ENCODE results near the gene MYLK2. TPM values are rescaled to one million over a fixed set of nuclear protein-coding genes. Genes with fewer than 3 reads are reported as not detected.
A peak's percentile ranks its signal among the peaks of the same experiment; 100 is the strongest.

MYLK2 gene
- total RNA-seq, 1 donor from 2014 or later: not detected

- peak; percentile 81 for DNase-seq (ENCODE audit: low spot score)
Measured at GRCh38 chr20:31835977-31836852, 17.1 kb downstream of the MYLK2 start.

DNA sequence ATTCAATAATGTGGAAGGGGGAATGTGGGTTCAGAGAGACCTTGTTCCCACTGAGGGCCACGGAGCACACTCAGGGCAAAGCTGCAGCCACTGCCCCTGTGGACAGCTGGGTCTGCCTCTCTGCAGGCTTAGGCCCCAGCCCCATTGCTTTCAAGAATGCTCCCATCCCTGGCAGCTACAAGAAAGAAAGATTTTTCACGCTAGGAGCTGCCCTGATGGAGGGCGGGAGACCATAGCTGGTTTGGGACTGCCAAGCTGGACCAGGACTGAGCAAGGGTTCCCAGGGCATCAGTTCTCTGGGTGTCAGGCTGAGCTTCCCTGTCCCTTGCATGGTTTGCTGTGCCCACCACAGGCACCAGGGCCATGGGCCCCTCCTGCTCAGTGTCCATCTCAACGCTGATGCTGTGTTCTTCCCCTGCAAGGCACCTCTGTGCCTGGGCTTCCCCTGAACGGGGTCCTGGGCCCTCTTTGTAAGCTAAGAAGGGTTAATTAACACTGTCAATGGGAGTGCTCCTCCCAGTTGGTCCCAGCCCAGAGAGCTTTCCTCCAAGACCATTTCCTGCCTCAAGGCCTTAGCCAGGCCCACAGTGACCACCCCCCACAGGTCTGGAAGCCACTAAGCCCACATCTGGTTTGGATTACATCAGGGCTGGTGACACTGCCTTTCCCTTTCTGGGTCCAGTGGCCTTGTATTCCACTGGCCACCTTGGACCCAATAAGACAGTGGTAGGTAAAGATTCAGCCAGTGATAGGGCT is 17.9 kb downstream of the MYLK2 start:
- no peak for DNase-seq (ENCODE audit: low spot score)

GRCh38 chr20:31837896-31838397 is 18.8 kb downstream of the MYLK2 start:
- no peak for DNase-seq (ENCODE audit: low spot score)

GRCh38 chr20:31838646-31839292 is 19.6 kb downstream of the MYLK2 start:
- no peak for DNase-seq (ENCODE audit: low spot score)

GRCh38 chr20:31839782-31840487 is 20.8 kb downstream of the MYLK2 start:
- no peak for DNase-seq (ENCODE audit: low spot score)

DNA sequence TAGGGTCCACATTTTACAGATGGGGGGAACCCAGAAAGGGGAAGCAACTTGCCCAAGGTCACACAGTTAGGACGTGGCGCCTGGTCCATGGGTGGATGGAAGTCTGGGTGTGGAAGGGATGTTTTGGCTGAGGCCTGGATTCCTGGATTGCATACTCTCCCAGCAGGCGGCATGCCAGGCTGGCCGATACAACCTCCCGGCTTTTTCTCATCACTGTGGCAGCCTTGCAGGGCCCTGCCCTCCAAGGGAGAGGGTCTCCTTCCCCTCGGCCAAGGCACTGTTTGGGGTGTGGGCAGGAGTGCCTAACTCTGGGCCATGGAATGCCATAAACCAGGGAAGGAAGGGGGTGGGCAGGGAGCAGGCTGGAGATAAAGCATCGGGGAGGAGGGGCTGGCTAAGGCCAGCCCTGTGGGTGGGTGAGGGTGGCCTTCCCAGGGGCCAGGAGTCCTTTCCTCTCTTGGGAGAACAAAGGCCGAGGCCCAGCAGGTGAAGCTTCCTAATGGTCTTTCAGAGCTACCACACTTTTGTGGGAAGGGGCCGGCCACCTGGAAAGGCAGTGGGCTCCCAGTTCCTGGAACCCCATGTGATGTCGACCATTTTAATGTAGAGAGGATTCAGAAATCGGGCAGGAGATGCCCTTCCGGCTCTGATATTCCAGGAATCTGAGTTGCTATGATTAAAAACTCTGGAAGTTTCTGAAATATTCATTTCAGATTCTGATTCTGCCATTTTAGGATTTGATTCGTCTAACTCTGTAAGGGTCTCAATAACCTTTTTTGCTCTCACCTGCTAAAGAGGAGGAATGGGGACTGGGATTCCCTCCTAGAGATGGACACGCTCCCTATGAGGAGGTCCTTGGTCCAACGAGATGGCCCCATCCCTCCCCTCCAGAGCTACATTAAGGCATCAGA is 22.0 kb downstream of the MYLK2 start:
- DNase-seq (ENCODE audit: low spot score): no peak

- no peak for DNase-seq (ENCODE audit: low spot score)
Measured at GRCh38 chr20:31841928-31842327, 22.8 kb downstream of the MYLK2 start.

DNA sequence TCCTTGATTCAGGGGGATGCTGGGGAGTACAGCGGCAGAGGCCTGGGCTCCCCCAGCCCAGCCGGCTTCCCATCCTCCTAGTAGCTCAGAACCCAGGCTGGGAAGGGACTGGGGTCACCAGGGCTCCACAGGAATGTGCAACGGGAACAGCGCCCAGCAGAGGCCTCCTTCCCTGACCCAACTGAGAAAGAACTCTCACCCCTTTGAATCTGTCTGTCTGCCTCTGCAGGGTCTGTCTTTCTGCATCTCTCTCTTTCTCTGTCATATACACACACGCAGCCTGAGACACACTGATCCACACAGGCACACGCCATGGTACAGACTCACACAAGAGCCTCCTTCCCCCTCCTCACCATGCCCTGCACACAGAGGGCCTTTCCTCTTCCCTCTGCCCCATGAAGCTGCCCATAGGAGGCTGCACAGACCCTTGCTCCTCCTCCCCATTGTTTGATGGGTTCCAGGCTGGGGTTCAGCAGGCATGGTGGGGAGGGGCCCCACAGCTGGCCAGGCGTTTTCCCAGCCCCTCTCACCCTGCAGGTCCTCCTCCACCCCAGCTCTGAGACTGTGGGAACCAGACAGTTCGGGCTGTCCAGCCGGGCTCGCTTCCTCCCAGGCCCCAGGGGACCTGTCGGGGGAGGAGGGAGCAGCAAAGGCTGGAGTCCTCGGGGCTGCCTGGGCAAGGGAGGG is 23.5 kb downstream of the MYLK2 start:
- DNase-seq (ENCODE audit: low spot score): no peak

DNA sequence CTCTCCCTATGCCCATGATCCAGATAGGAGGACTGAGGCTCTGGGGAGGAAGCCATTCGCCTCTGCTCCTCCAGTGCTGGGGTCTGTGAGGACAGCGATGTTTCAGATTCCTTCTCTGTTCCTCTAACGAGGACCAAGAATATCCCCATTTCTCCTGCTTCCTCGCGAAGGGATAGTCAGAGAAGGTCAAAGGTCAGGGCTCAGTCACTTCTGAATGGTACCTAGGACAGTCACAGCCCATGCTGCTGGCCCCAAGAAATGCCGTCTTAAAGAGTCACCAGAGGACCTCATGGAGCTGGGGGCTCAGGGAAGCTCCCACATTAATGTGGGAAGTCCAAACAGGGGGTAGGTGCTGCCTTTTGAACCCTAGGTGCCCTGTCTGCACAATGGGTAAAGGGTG is 24.1 kb downstream of the MYLK2 start:
- DNase-seq (ENCODE audit: low spot score): no peak

GRCh38 chr20:31843881-31844280 is 24.7 kb downstream of the MYLK2 start:
- DNase-seq (ENCODE audit: low spot score): no peak

DNA sequence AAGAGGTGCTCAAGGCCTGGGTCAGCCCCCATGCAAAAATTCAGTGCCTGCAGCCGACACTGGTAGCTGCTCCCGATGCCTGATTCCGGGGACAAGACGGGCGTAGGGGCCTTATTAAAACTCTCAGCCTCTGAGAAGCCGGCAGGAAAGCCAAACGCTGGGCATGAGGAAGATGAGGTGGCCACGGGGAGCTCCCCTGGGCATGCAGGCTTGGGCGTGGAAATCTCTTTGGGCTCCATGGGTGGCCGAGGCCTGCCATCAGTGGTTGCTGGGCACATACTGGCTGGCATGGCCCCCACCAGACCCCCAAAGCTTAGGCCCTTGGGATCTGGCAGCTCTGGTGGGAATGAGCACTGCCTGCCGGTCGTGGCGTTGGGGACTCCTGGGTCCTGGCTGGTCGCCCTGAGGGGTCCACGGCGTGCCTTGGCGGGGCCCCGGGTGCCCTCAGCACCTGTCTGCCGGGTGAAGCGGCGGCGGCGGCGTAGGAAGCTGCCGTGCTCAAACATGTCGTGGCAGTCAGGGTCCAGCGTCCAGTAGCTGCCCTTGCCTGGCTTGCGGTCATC is 25.7 kb downstream of the MYLK2 start:
- no peak for DNase-seq (ENCODE audit: low spot score)

DNA sequence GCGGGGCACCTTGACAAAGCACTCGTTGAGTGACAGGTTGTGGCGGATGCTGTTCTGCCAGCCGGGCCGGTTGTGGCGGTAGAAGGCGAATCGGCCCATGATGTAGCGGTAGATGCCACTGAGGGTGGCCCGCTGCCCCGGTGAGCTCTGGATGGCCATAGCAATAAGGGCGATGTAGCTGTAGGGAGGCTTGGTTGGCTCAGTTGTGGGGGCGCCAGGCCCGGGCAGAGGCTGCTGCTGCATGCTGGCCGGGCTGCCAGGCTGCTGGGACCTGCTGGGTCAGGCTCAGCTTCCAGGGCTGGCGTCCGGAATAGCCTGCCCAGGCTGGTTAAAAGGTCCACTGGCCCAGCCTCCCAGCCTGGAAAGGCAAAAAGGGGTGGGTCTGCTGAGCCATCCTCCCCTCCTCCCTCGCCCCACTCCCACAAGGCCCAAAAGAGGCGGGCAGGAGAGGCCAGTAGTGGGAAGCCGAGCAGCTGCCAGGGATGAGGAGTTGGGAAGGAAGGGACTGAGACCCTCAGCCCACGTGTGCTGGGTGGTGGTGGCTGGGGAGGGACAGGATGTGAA is 26.2 kb downstream of the MYLK2 start, which contains the start of gene FOXS1:
FOXS1 (minus strand) TSS at position 305 of the 564 bp plus-strand sequence; CDS start at position 243, 62 bp downstream.
- peak; percentile 64 for DNase-seq (ENCODE audit: low spot score)

DNA sequence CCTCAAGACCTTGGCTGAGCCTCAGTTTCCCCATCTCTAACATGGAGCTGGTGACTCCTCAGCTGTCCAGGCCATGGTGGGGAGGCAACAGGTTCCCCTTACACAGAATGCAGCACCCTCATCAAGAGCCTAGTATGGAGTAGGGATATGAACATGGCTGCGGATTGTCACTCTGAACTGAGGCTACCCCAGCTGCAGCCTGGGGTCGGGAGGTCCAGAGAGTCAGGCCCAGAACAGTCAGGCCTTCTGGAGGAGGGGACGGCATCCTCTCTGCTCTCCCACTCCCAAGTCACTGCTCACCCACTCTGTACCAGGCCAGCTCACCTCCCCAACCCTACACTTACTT is 27.6 kb downstream of the MYLK2 start:
- no peak for DNase-seq (ENCODE audit: low spot score)

DNA sequence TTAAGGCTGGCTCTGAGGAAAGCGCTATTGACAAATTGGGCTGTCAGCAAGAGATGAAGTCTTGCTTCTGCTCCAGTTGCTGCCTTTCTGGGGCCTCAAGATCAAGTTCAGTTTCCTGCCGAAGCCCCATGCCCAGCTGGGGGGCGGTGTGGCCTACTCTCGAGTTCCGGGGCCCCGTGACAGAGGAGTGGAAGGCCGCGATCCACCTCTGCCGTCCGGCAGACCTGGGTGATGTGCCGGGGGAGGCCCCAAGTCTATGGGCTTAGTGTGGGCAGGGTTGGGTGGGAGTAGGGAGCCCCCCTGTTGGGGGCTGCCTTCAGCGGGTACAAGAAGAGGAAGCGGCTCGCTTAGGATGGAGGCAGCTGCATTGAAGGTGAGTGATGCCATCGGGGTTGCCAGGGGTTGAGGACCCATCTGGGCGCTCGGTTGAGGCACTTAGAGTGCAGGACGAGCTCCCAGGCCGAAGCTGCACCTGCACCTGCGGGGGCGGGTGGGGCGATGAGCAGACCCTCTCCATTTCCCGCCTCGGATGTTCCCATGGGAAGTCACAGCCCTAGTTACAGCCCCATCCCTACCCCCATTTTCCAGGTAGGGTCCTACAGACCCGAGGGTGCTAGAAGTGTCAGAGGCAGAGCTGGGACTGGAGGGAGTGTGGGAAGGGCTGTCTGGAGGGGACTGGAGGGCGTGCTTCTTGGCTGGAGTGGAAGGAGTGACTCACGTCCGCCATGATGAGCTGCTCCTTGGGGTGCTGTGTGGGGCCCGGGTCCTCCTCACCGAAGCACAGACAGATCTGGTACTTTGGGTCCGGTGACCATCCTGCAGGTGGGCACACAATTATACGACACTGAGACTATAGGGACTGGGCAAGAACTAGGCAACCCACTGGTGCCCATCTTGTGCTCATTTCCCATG is 29.2 kb downstream of the MYLK2 start:
- no peak for DNase-seq (ENCODE audit: low spot score)

- peak; percentile 69 for DNase-seq (ENCODE audit: low spot score)
Measured at GRCh38 chr20:31849306-31849930, 30.3 kb downstream of the MYLK2 start.

DNA sequence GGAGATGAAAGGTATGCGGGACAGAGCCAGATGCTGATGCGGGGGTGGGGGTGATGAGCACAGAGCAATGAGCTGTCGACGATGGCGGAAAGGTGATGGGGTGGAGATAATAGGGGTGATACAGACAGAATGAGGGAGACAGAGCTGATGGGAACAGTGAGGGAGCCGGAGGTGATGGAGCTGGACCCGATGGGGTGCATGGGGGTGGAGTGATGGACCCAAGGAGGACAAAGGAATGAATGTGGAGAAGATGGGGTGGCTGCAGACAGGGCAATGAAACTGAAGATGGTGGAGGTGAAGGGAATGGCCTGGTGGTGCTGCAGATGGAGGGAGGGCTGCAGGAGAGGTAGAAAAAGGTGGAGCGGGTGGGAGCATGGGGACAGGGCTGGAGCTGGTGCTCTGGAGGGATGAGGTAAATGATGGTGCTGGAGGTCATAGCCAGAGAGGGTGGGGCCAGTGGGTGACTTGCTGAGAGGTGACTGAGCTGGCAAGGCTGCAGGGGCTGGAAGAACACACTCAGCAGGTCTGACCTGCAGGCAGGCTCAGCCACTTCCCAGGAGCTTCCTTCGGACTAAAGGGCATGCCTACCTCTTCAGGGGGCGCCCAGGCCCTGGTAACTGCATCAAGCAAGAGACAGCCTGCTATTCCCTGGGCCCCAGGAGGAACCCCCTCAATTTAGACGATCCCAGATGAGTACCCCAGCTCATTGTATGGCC is 32.2 kb downstream of the MYLK2 start:
- no peak for DNase-seq (ENCODE audit: low spot score)

DNA sequence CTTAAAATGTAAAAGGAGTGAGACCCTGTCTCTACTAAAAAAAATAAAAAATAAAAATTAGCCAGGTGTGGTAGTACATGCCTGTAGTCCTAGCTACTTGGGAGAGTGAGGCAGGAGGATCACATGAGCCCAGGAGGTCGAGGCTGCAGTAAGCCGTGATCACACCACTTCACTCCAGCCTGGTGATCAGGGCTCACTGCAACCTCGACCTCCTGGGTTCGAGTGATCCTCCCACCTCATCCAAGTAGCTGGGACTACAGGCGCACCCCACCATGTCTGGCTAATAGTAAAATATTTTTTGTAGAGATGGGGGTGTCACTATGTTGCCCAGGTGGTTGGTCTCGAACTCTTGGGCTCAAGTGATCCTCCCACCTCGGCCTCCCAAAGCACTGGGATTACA is 34.3 kb downstream of the MYLK2 start:
- no peak for DNase-seq (ENCODE audit: low spot score)

All from ureter (tissue), 1 donor.